HG03558 (cell line): ENCODE results near the gene FAU.

ENCODE experiments used
- ATAC-seq: cut with Tn5 transposase; IDR thresholded peaks from one replicate; pipeline ENCODE4 v1.9.1; 2021; ENCODE audit warnings: moderate number of reproducible peaks; ENCODE audit not compliant: unreplicated experiment; ENCODE audit errors: extremely low read depth

FAU gene

GRCh38 chr11:65141896-65142494, 20.1 kb upstream of the FAU start:
- no peak for ATAC-seq

GRCh38 chr11:65136515-65137096, 14.7 kb upstream of the FAU start:
- no peak for ATAC-seq

GRCh38 chr11:65135633-65136145, 13.8 kb upstream of the FAU start:
- ATAC-seq, result no peak

- ATAC-seq, result peak; percentile 31
Measured at GRCh38 chr11:65134952-65135632, 13.2 kb upstream of the FAU start.

- ATAC-seq, result peak; percentile 26
Measured at GRCh38 chr11:65134240-65134951, 12.5 kb upstream of the FAU start, which contains the start of gene SYVN1. SYVN1 (minus strand) TSS chr11:65134519; CDS start chr11:65133601, 918 bp downstream.

- no peak for ATAC-seq
Measured at GRCh38 chr11:65133724-65134123, 11.8 kb upstream of the FAU start.

- ATAC-seq, result no peak
Measured at GRCh38 chr11:65132988-65133700, 11.2 kb upstream of the FAU start.

GRCh38 chr11:65132238-65132987, 10.5 kb upstream of the FAU start:
- no peak for ATAC-seq

- ATAC-seq, result no peak
Measured at GRCh38 chr11:65131895-65132237, 9.9 kb upstream of the FAU start.

- ATAC-seq, result no peak
Measured at GRCh38 chr11:65131417-65131776, 9.5 kb upstream of the FAU start.

- ATAC-seq, result no peak
Measured at GRCh38 chr11:65130631-65131416, 8.9 kb upstream of the FAU start.

- ATAC-seq, result no peak
Measured at GRCh38 chr11:65129649-65130441, 7.9 kb upstream of the FAU start.

- no peak for ATAC-seq
Measured at GRCh38 chr11:65128182-65129145, 6.5 kb upstream of the FAU start.

- no peak for ATAC-seq
Measured at GRCh38 chr11:65127473-65128181, 5.7 kb upstream of the FAU start.

GRCh38 chr11:65126624-65127274, 4.8 kb upstream of the FAU start:
- ATAC-seq, result no peak
